NCI-H2107 treated with DMSO at 0.1 percent for 48 hours (cell line): ENCODE data around the gene DNA2.

Experiments used
- DNase-seq: peaks from one replicate; lab custom pipeline; 2025; ENCODE audit not compliant: unreplicated experiment; lab: John Stamatoyannopoulos, UW

Gene DNA2

DNA sequence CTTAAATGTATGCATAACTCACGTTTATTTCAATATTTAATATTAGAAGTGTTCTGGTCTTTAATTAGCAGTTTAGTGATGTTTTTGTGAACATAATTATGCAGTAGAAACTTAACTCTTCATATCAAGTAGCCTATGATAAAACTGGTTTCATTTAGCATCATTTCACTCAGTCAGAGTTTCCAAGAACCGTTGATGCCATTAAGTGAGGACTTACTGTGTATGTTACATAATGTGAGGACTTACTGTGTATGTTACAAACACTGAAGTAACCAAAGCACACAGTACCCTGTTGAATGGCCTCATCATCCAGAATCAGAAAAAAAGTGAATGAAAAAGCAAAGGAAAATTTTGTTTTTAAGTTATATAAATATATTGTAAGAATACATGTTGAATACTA lies 106.2 kb downstream of the DNA2 start:
- DNase-seq, result no peak

DNA sequence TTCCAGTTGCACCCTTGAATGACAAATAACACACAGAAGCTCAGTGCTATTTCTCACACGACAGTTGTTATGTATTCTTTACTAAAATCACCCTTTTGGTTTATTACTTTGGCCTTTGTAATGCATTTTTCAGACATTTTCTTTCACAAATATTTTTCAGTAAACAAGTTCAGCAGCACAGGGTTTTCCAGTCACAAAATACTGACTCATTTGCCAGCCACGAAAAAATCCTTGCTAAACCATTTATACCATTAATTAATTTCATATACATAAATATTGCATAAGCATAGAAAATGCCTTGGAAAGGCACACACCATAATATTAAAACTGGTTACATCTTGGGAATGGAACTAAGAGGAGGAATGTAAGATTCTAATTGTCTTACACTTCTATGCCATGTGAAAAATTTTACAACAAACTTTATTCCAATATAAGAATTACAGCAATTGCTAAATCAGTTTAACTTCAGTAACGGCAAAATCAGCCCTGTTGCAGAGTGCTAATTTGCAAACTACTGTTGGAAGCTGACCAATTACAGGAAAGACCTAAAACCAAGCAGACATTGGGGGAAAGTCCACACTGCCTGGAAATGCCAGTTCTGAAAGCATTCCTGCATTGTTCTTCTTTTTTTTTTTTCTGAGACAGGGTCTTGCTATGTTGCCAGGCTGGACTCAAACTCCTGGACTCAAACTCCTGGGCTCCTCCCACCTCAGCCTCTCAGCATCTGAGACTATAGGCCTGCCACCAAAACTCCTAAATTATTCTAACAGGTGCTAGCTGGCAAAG lies 107.5 kb downstream of the DNA2 start:
- no peak for DNase-seq
